AG10803 (cell line): ENCODE results near the gene XRRA1.
"Not testable (repeated sequence)": the region's sequence is repeated elsewhere in the genome, so short reads cannot be mapped to it uniquely, and the experiment has no call there.

Experiments
- DNase-seq: peaks from one replicate; pipeline ENCODE4 v3.0.0; 2010; ENCODE audit warnings: low read depth
- H3K4me3 ChIP-seq: 2 replicates; pipeline ENCODE4 v1.5.1; 2011; ENCODE audit warnings: mild to moderate bottlenecking, low read length, control low read depth
- TF ChIP-seq, protein P1 (sequence below): conservative IDR thresholded peaks from 2 replicates; pipeline ENCODE4 v1.5.1; 2011; ENCODE audit warnings: mild to moderate bottlenecking, low read length, control low read depth, inconsistent platforms

Gene XRRA1

DNA sequence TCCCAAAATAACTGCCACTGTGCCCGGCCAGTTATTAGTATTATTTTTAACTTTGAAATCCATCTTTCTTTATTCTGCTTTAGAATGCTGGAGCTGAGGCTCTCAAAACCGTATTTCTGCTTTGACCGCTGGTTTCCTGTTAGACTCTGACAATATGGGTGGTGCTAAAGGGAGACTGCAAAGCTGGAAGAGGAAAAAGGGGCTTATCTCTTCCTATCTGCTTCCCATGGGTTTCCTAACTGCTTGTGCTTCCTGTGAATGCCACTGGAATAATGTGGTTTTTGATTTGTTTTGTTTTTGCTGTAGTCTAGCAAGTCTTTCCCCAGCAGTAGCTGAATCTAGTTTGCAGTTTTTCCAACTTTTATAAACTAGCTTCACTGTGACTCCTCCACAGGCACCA lies 43.6 kb downstream of the XRRA1 start:
- no peak for DNase-seq
- H3K4me3 ChIP-seq: no peak overlapping the region
- TF ChIP-seq, protein P1, sequence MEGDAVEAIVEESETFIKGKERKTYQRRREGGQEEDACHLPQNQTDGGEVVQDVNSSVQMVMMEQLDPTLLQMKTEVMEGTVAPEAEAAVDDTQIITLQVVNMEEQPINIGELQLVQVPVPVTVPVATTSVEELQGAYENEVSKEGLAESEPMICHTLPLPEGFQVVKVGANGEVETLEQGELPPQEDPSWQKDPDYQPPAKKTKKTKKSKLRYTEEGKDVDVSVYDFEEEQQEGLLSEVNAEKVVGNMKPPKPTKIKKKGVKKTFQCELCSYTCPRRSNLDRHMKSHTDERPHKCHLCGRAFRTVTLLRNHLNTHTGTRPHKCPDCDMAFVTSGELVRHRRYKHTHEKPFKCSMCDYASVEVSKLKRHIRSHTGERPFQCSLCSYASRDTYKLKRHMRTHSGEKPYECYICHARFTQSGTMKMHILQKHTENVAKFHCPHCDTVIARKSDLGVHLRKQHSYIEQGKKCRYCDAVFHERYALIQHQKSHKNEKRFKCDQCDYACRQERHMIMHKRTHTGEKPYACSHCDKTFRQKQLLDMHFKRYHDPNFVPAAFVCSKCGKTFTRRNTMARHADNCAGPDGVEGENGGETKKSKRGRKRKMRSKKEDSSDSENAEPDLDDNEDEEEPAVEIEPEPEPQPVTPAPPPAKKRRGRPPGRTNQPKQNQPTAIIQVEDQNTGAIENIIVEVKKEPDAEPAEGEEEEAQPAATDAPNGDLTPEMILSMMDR: no peak

DNA sequence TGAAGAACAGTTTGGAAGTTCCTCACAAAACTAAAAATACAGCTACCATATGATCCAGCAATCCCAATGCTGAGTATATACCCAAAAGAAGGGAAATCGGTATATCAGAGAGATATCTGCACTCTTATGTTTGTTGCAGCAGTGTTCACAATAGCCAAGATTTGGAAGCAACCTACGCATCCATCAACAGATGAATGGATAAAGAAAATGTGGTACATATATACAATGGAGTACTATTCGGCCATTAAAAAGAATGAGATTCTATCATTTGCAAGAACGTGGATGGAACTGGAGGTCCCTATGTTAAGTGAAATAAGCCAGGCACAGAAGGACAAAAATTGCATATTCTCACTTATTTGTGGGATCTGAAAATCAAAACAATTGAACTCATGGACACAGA lies 46.5 kb downstream of the XRRA1 start:
- no peak overlapping the region for H3K4me3 ChIP-seq
- DNase-seq: no peak
- TF ChIP-seq, protein P1: no peak

GRCh38 chr11:74896311-74896710 lies 52.6 kb downstream of the XRRA1 start:
- no peak overlapping the region for H3K4me3 ChIP-seq
- TF ChIP-seq, protein P1: no peak
- no peak for DNase-seq

GRCh38 chr11:74895340-74896116 lies 53.4 kb downstream of the XRRA1 start:
- TF ChIP-seq, protein P1: no peak
- no peak overlapping the region for H3K4me3 ChIP-seq
- no peak for DNase-seq

- DNase-seq, H3K4me3 ChIP-seq: not testable (repeated sequence)
These were observed 55.9 kb downstream of the XRRA1 start for GRCh38 chr11:74893015-74893414.

DNA sequence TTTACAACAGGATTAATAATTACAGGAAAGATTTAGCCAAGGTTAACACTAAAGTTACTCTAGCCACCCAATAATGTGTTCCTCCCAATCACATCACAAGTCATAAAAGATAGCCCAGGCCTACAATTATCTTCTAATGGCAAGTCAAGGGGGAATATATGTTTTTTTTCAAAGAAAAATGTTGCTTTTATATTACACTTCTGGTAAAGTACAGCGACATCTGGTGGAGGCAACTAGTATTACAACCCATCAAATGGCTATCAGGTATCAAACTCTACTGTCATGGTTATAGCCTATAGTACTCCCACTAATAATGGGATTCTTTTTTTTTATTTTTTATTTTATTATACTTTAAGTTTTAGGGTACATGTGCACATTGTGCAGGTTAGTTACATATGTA lies 71.8 kb downstream of the XRRA1 start:
- TF ChIP-seq, protein P1: peak; percentile 59
- no peak overlapping the region for H3K4me3 ChIP-seq
- DNase-seq: no peak

DNA sequence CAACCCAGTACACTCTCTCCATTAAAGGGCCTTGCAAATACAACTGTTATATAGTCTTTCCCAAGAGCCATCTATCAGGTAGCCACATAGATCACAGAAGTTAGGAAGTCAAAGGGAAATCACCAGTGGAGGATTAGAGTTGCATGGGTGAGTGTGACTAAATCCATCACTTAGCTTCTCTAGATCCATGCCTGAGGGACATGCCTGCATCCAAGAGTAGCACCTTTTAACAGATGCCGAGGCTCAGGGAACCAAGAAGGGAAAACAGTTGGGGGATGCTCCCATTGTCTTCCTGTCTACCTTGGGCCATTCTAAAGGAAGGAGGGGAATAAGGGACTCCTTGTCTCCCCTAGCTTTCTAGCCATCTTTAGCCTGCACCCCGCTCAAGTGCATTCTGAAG lies 77.9 kb downstream of the XRRA1 start:
- DNase-seq: no peak

More for the DNA sequence above, 77.9 kb downstream of the XRRA1 start:
- TF ChIP-seq, protein P1: no peak
- H3K4me3 ChIP-seq: no peak overlapping the region
